Ascending aorta (tissue), 2 donors: ENCODE results near the gene ADH1C. TPM values are rescaled to one million over a fixed set of nuclear protein-coding genes. Genes with fewer than 3 reads are reported as not detected.
A peak's percentile ranks its signal among the peaks of the same experiment; 100 is the strongest.

Source experiments
- DNase-seq, 2 donors: peaks; one replicate each; pipeline ENCODE4 v3.0.0-alpha.2; 2019; ENCODE audit warnings: low spot score in 2 of 2
- H3K27ac ChIP-seq, 2 donors: fragments of 200-600 bp; sonication (generic); one replicate each; pipeline ENCODE4 v1.5.1; 2016 to 2017; ENCODE audit warnings: mild to moderate bottlenecking in 1 of 2
- H3K27me3 ChIP-seq: fragments of 200-600 bp; sonication (generic); one replicate; pipeline ENCODE4 v1.5.1; 2017
- H3K36me3 ChIP-seq, 2 donors: fragments of 200-600 bp; sonication (generic); one replicate each; pipeline ENCODE4 v1.5.1; 2016
- H3K4me1 ChIP-seq, 2 donors: fragments of 200-600 bp; sonication (generic); one replicate each; pipeline ENCODE4 v1.5.1; 2016 to 2017; ENCODE audit warnings: mild to moderate bottlenecking in 1 of 2
- H3K4me3 ChIP-seq, 2 donors: fragments of 200-600 bp; sonication (generic); one replicate each; pipeline ENCODE4 v1.5.1; 2016 to 2017; ENCODE audit warnings: mild to moderate bottlenecking in 1 of 2
- H3K9me3 ChIP-seq, 2 donors: fragments of 200-600 bp; sonication (generic); one replicate each; pipeline ENCODE4 v1.5.1; 2016
- intact Hi-C: fragments of 100-400 bp; cut with DNase I; formaldehyde crosslinking; loops from one replicate; pipeline ENCODE4 v1.15.1; 2023
- total RNA-seq: library from RNA; depleted of rRNA; stranded (reverse); fragments of >200 nt; gene quantifications from one replicate; pipeline ENCODE4 v1.1.0, GENCODE V29; 2016
- TF ChIP-seq, protein P1 (sequence below), 3 experiments: fragments of 200-600 bp in 2 of 3; fragments of 450-650 bp in 1 of 3; sonication (generic) in 2 of 3; IDR thresholded peaks; one replicate each; pipeline ENCODE4 v1.5.1; 2016 to 2019; ENCODE audit warnings: antibody characterized with exemption in 3 of 3, mild to moderate bottlenecking in 1 of 3, moderate library complexity in 1 of 3

Gene ADH1C
- total RNA-seq, 1 donor from 2014 or later, result 4.6 TPM

DNA sequence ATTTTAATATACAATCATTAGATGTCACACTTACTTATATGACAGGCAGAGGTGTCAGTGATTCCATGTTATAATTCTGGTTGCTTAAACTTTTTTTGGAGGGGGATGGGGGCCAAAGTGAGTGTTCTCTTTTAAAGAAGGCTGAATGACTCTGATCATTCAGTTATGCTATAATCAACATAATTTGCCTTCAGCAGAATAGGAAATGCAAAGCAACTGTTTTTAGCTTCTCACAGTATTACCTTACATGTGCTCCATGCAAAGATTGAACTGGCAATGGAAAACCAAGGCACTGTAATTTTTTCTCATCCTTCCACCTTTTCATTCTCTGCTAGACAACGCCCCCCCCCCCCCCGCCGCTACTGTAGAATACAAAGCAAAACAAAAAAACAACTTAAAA lies 13.4 kb downstream of the ADH1C start:
- intact Hi-C loops, result no loop called here
- no peaks in the 10 kb centered on the region for H3K36me3 ChIP-seq
- peaks cover 0 to 4% of the 10 kb centered on the region in 2 donors for H3K4me1 ChIP-seq
- H3K27ac ChIP-seq, result no peak overlapping the region
- TF ChIP-seq, protein P1, sequence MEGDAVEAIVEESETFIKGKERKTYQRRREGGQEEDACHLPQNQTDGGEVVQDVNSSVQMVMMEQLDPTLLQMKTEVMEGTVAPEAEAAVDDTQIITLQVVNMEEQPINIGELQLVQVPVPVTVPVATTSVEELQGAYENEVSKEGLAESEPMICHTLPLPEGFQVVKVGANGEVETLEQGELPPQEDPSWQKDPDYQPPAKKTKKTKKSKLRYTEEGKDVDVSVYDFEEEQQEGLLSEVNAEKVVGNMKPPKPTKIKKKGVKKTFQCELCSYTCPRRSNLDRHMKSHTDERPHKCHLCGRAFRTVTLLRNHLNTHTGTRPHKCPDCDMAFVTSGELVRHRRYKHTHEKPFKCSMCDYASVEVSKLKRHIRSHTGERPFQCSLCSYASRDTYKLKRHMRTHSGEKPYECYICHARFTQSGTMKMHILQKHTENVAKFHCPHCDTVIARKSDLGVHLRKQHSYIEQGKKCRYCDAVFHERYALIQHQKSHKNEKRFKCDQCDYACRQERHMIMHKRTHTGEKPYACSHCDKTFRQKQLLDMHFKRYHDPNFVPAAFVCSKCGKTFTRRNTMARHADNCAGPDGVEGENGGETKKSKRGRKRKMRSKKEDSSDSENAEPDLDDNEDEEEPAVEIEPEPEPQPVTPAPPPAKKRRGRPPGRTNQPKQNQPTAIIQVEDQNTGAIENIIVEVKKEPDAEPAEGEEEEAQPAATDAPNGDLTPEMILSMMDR (IDR thresholded peaks at IDR 0.05), result no peak
- no peaks in the 10 kb centered on the region for H3K27me3 ChIP-seq
- H3K9me3 ChIP-seq, result no peaks in the 10 kb centered on the region
- DNase-seq, result no peak
- no peak overlapping the region for H3K4me3 ChIP-seq

DNA sequence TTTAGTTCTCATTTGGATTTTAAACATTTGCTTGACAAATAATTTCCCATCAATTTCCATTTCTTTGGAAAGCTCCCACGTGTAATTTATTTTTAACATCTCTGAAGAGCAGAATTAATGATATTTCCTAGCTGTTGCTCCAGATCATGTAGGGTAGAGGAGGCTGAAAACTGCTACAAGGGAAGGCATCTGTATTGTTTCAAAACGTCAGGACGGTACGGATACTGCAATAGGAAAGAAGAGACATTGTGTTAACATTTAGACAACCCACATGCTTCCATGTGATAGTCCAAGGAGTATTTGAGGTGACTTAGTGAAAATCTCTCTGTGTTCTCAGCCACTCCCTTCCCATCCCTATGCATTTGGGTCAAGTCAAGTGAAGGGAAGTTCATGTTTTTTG lies 16.0 kb downstream of the ADH1C start:
- no peak overlapping the region for H3K27ac ChIP-seq
- DNase-seq, result no peak
- peaks cover 0 to 4% of the 10 kb centered on the region in 2 donors for H3K4me1 ChIP-seq
- TF ChIP-seq, protein P1 (IDR thresholded peaks at IDR 0.05), result no peak
- H3K4me3 ChIP-seq, result no peak overlapping the region
- intact Hi-C loops, result no loop called here
- no peaks in the 10 kb centered on the region for H3K36me3 ChIP-seq
- H3K9me3 ChIP-seq, result no peaks in the 10 kb centered on the region
- H3K27me3 ChIP-seq, result no peaks in the 10 kb centered on the region

DNA sequence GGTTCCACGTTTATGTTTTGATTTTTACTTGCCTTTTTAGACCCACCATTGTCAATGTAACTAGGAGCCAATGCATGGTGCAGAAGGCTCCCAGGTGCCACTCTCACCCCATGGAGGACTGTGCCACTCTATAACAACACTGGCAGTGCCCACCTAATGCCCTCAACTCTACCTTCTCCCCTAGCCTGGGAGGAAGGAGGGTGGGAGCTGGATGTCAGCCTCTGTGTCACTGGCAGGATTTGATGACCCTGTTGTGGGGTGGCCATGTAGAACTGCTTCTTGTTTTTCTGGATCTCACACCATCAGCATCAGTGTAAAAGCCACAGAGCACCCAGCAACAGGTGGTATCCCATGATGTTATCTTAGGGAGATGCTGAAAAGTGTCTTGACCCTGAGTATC lies 17.7 kb downstream of the ADH1C start:
- H3K27ac ChIP-seq, result no peak overlapping the region
- TF ChIP-seq, protein P1 (IDR thresholded peaks at IDR 0.05), result no peak
- H3K9me3 ChIP-seq, result no peaks in the 10 kb centered on the region
- H3K27me3 ChIP-seq, result no peaks in the 10 kb centered on the region
- no peak overlapping the region for H3K4me3 ChIP-seq
- intact Hi-C loops, result loop anchor here (5.0 kb wide), 1 partner anchor 37 kb away; no protein-coding TSS in a partner anchor
- H3K36me3 ChIP-seq, result no peaks in the 10 kb centered on the region
- no peaks in the 10 kb centered on the region for H3K4me1 ChIP-seq
- DNase-seq, result no peak

DNA sequence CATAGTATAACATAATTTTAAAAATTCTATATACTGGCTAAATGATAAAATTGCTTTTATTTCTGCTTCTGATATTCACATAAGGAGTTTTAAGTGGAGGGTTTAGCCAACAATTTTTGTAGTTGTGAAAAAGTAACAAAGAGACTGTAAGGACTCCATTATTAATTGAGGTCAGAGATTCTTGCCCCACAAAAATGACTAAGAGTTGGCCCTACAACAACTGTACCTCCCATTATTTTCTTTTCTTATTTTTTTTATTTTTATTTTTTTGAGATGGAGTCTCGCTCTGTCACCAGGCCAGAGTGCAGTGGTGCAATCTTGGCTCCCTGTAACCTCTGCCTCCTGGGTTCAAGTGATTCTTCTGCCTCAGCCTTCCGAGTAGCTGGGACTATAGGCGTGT lies 21.9 kb downstream of the ADH1C start:
- peaks cover 8 to 13% of the 10 kb centered on the region in 2 donors for H3K9me3 ChIP-seq
- H3K4me3 ChIP-seq, result no peak overlapping the region
- DNase-seq, result no peak
- no peaks in the 10 kb centered on the region for H3K36me3 ChIP-seq
- TF ChIP-seq, protein P1 (IDR thresholded peaks at IDR 0.05), result no peak
- H3K4me1 ChIP-seq, result no peaks in the 10 kb centered on the region
- H3K27me3 ChIP-seq, result no peaks in the 10 kb centered on the region
- intact Hi-C loops, result loop anchor here (5.0 kb wide), 1 partner anchor 42 kb away; no protein-coding TSS in a partner anchor
- no peak overlapping the region for H3K27ac ChIP-seq

DNA sequence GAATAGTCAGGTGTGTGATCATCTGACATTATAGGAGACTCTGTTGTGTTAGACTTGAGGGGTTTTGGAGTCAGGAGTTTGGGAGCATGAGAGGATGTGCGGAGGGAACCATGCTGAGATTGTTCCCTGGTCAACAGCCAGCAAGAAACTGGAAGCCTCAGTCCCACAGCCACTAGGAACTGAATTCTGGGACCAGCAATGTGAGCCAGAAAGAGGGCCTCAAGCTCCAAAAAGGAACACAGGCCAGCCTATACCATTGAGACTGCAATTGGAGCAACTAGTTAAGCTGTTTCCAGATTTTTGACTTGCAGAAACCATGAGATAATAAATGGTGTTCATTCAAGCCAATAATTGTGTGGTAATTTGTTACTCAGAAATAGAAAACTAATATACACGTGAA lies 22.7 kb downstream of the ADH1C start:
- H3K27me3 ChIP-seq, result no peaks in the 10 kb centered on the region
- peaks cover 8 to 15% of the 10 kb centered on the region in 2 donors for H3K9me3 ChIP-seq
- TF ChIP-seq, protein P1 (IDR thresholded peaks at IDR 0.05), result no peak
- H3K4me1 ChIP-seq, result peaks cover 6 to 7% of the 10 kb centered on the region in 2 donors
- H3K36me3 ChIP-seq, result no peaks in the 10 kb centered on the region
- no peak for DNase-seq
- no peak overlapping the region for H3K4me3 ChIP-seq
- intact Hi-C loops, result loop anchor here (5.0 to 10.0 kb wide), 2 partner anchors 42 to 235 kb away; partner anchors contain the start of gene TRMT10A
- H3K27ac ChIP-seq, result peak overlapping the region in 1 of 2 donors; percentile 49

DNA sequence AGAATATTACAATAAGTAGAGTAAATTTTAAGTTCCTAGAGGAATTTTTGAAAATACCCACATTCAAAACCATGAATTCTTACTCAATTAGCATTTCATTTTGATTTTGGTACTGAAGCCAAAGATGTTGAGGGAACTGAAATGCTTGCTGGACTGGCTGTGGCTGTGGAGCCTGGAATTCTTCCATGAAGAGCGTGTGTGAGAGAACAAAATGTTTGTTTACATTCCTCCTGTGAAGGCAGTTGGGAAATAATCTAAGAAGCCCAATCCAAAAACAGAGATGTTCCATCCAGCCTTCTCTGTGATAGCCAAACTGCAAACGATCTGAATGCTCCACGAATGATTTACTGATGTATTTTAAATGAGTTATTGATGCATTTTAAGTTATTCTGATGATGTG lies 27.6 kb downstream of the ADH1C start:
- DNase-seq, result peak in 1 of 2 donors; percentile 83
- peak overlapping the region; percentile 81 to 82 for H3K27ac ChIP-seq
- TF ChIP-seq, protein P1 (IDR thresholded peaks at IDR 0.05), result no peak
- H3K4me3 ChIP-seq, result no peak overlapping the region
- H3K36me3 ChIP-seq, result no peaks in the 10 kb centered on the region
- H3K27me3 ChIP-seq, result no peaks in the 10 kb centered on the region
- intact Hi-C loops, result loop anchor here (2.0 to 10.0 kb wide), 3 partner anchors 24 to 240 kb away; partner anchors contain the start of gene TRMT10A
- H3K4me1 ChIP-seq, result peaks cover 6 to 24% of the 10 kb centered on the region in 2 donors
- peaks cover 8 to 15% of the 10 kb centered on the region in 2 donors for H3K9me3 ChIP-seq
